Measurements from ENCODE around the gene RAC3.

The RAC3 gene

GRCh38 chr17:82003411-82004381 is 27.8 kb upstream of the RAC3 start:
- Histone ChIP-seq H3K36me3 (ENCODE audit: control insufficient read depth, insufficient read depth, low read length) (no peaks in the 10 kb centered on the region), H3K4me3 (ENCODE audit: low read length) (no peak overlapping the region), H3K4me1 (ENCODE audit: control insufficient read depth, insufficient read depth, low read length) (peaks cover 18% of the 10 kb centered on the region), H3K9ac (ENCODE audit: low read length) (no peak overlapping the region), H3K27me3 (ENCODE audit: control insufficient read depth, insufficient read depth, low read length) (no peaks in the 10 kb centered on the region), H3K27ac (ENCODE audit: low read depth, low read length) (peak overlapping the region; percentile 34)

GRCh38 chr17:82004517-82005455 is 26.7 kb upstream of the RAC3 start:
- Histone ChIP-seq H3K9ac (ENCODE audit: low read length) (no peak overlapping the region), H3K4me3 (ENCODE audit: low read length) (no peak overlapping the region), H3K27me3 (ENCODE audit: control insufficient read depth, insufficient read depth, low read length) (no peaks in the 10 kb centered on the region), H3K4me1 (ENCODE audit: control insufficient read depth, insufficient read depth, low read length) (peaks cover 18% of the 10 kb centered on the region), H3K36me3 (ENCODE audit: control insufficient read depth, insufficient read depth, low read length) (no peaks in the 10 kb centered on the region), H3K27ac (ENCODE audit: low read depth, low read length) (no peak overlapping the region)

GRCh38 chr17:82005701-82006348 is 25.7 kb upstream of the RAC3 start:
- Histone ChIP-seq H3K27me3 (ENCODE audit: control insufficient read depth, insufficient read depth, low read length) (no peaks in the 10 kb centered on the region), H3K9ac (ENCODE audit: low read length) (no peak overlapping the region), H3K4me3 (ENCODE audit: low read length) (no peak overlapping the region), H3K4me1 (ENCODE audit: control insufficient read depth, insufficient read depth, low read length) (peaks cover 18% of the 10 kb centered on the region), H3K27ac (ENCODE audit: low read depth, low read length) (no peak overlapping the region), H3K36me3 (ENCODE audit: control insufficient read depth, insufficient read depth, low read length) (no peaks in the 10 kb centered on the region)

- Histone ChIP-seq H3K27ac (ENCODE audit: low read depth, low read length) (peak overlapping the region; percentile 22), H3K36me3 (ENCODE audit: control insufficient read depth, insufficient read depth, low read length) (no peaks in the 10 kb centered on the region), H3K4me3 (ENCODE audit: low read length) (no peak overlapping the region), H3K4me1 (ENCODE audit: control insufficient read depth, insufficient read depth, low read length) (peaks cover 18% of the 10 kb centered on the region), H3K9ac (ENCODE audit: low read length) (no peak overlapping the region), H3K27me3 (ENCODE audit: control insufficient read depth, insufficient read depth, low read length) (no peaks in the 10 kb centered on the region)
Observed at GRCh38 chr17:82006468-82007227, 24.8 kb upstream of the RAC3 start.

- H3K9ac ChIP-seq (ENCODE audit: low read length), result no peak overlapping the region
- H3K27me3 ChIP-seq (ENCODE audit: control insufficient read depth, insufficient read depth, low read length), result no peaks in the 10 kb centered on the region
- no peaks in the 10 kb centered on the region for H3K36me3 ChIP-seq (ENCODE audit: control insufficient read depth, insufficient read depth, low read length)
- H3K27ac ChIP-seq (ENCODE audit: low read depth, low read length), result no peak overlapping the region
- peaks cover 18% of the 10 kb centered on the region for H3K4me1 ChIP-seq (ENCODE audit: control insufficient read depth, insufficient read depth, low read length)
- H3K4me3 ChIP-seq (ENCODE audit: low read length), result no peak overlapping the region
Observed at GRCh38 chr17:82007228-82007494, 24.3 kb upstream of the RAC3 start.

- Histone ChIP-seq H3K9ac (ENCODE audit: low read length) (no peak overlapping the region), H3K4me3 (ENCODE audit: low read length) (no peak overlapping the region), H3K36me3 (ENCODE audit: control insufficient read depth, insufficient read depth, low read length) (no peaks in the 10 kb centered on the region), H3K4me1 (ENCODE audit: control insufficient read depth, insufficient read depth, low read length) (peaks cover 18% of the 10 kb centered on the region), H3K27ac (ENCODE audit: low read depth, low read length) (no peak overlapping the region), H3K27me3 (ENCODE audit: control insufficient read depth, insufficient read depth, low read length) (no peaks in the 10 kb centered on the region)
Observed at GRCh38 chr17:82007495-82008257, 23.8 kb upstream of the RAC3 start.

GRCh38 chr17:82008258-82008940 is 23.1 kb upstream of the RAC3 start:
- H3K27me3 ChIP-seq (ENCODE audit: control insufficient read depth, insufficient read depth, low read length), result no peaks in the 10 kb centered on the region
- no peak overlapping the region for H3K4me3 ChIP-seq (ENCODE audit: low read length)
- no peaks in the 10 kb centered on the region for H3K36me3 ChIP-seq (ENCODE audit: control insufficient read depth, insufficient read depth, low read length)
- no peak overlapping the region for H3K27ac ChIP-seq (ENCODE audit: low read depth, low read length)
- H3K9ac ChIP-seq (ENCODE audit: low read length), result no peak overlapping the region
- H3K4me1 ChIP-seq (ENCODE audit: control insufficient read depth, insufficient read depth, low read length), result peaks cover 15% of the 10 kb centered on the region

- no peak overlapping the region for H3K27ac ChIP-seq (ENCODE audit: low read depth, low read length)
- H3K4me3 ChIP-seq (ENCODE audit: low read length), result no peak overlapping the region
- H3K9ac ChIP-seq (ENCODE audit: low read length), result no peak overlapping the region
- no peaks in the 10 kb centered on the region for H3K36me3 ChIP-seq (ENCODE audit: control insufficient read depth, insufficient read depth, low read length)
- H3K4me1 ChIP-seq (ENCODE audit: control insufficient read depth, insufficient read depth, low read length), result peaks cover 17% of the 10 kb centered on the region
- no peaks in the 10 kb centered on the region for H3K27me3 ChIP-seq (ENCODE audit: control insufficient read depth, insufficient read depth, low read length)
Observed at GRCh38 chr17:82008941-82009405, 22.5 kb upstream of the RAC3 start.

GRCh38 chr17:82009413-82009812 is 22.1 kb upstream of the RAC3 start:
- peaks cover 13% of the 10 kb centered on the region for H3K4me1 ChIP-seq (ENCODE audit: control insufficient read depth, insufficient read depth, low read length)
- no peak overlapping the region for H3K9ac ChIP-seq (ENCODE audit: low read length)
- no peak overlapping the region for H3K4me3 ChIP-seq (ENCODE audit: low read length)
- no peaks in the 10 kb centered on the region for H3K27me3 ChIP-seq (ENCODE audit: control insufficient read depth, insufficient read depth, low read length)
- H3K27ac ChIP-seq (ENCODE audit: low read depth, low read length), result no peak overlapping the region
- H3K36me3 ChIP-seq (ENCODE audit: control insufficient read depth, insufficient read depth, low read length), result no peaks in the 10 kb centered on the region

- Histone ChIP-seq H3K27me3 (ENCODE audit: control insufficient read depth, insufficient read depth, low read length) (no peaks in the 10 kb centered on the region), H3K36me3 (ENCODE audit: control insufficient read depth, insufficient read depth, low read length) (no peaks in the 10 kb centered on the region), H3K27ac (ENCODE audit: low read depth, low read length) (no peak overlapping the region), H3K4me3 (ENCODE audit: low read length) (no peak overlapping the region), H3K9ac (ENCODE audit: low read length) (no peak overlapping the region), H3K4me1 (ENCODE audit: control insufficient read depth, insufficient read depth, low read length) (peaks cover 13% of the 10 kb centered on the region)
Observed at GRCh38 chr17:82010575-82011525, 20.6 kb upstream of the RAC3 start.

Data from rectal smooth muscle tissue (tissue), 1 donor.